Measurements from ENCODE around the gene LMBR1L.

- no peak for TF ChIP-seq POLR2A (IDR thresholded peaks at IDR 0.05; ENCODE audit: low read depth, low read length)
- TF ChIP-seq POLR2AphosphoS5 (IDR thresholded peaks at IDR 0.05; ENCODE audit: low read depth, low read length), result no peak
- TF ChIP-seq PAX5 (IDR thresholded peaks at IDR 0.05; ENCODE audit: insufficient read depth, low read length, severe bottlenecking), result no peak
- TF ChIP-seq SPI1 (IDR thresholded peaks at IDR 0.05; ENCODE audit: low read depth, low read length), result no peak
These were observed 58.0 kb downstream of the LMBR1L start for GRCh38 chr12:49052451-49053208.

Data from GM12891 (cell line).